DND-41 (cell line): ENCODE measurements around the gene FBLN5.

Experiments used
- CTCF ChIP-seq: IDR thresholded peaks from 2 replicates; pipeline ENCODE4 v1.5.1; 2012; ENCODE audit warnings: borderline replicate concordance, low read length, moderate library complexity, mild to moderate bottlenecking; ENCODE audit not compliant: poor library complexity, severe bottlenecking; ENCODE audit errors: extremely low read depth
- EZH2 ChIP-seq: IDR thresholded peaks from 3 replicates; pipeline ENCODE4 v1.6.1; 2012; ENCODE audit warnings: borderline replicate concordance, low read depth, mild to moderate bottlenecking, moderate library complexity, low read length, inconsistent platforms; ENCODE audit not compliant: severe bottlenecking

- TF ChIP-seq CTCF (no peak), EZH2 (no peak)
Measured at GRCh38 chr14:91940209-91940608, 7.3 kb downstream of the FBLN5 start.
